NCI-H2227 treated with DMSO at 0.1 percent for 48 hours (cell line): ENCODE results near the gene PPIL6.

Experiments
- DNase-seq: peaks from one replicate; lab custom pipeline; 2025; lab: John Stamatoyannopoulos, UW

The PPIL6 gene

GRCh38 chr6:109440331-109441068 lies at the start of gene PPIL6, which contains the start of gene SMPD2:
PPIL6 (minus strand) TSS chr6:109440628; CDS start chr6:109440590, 38 bp downstream.
SMPD2 (plus strand) TSS chr6:109440724; CDS start chr6:109441122, 398 bp downstream.
- DNase-seq: peak; percentile 75

- DNase-seq: no peak
These were observed 47.6 kb upstream of the PPIL6 start for GRCh38 chr6:109488001-109488400.

- DNase-seq: no peak
These were observed 45.6 kb upstream of the PPIL6 start for GRCh38 chr6:109486068-109486467.

- no peak for DNase-seq
These were observed 45.0 kb upstream of the PPIL6 start for GRCh38 chr6:109485266-109485935.

- DNase-seq: no peak
These were observed 43.7 kb upstream of the PPIL6 start for GRCh38 chr6:109484122-109484521.

- no peak for DNase-seq
These were observed 43.3 kb upstream of the PPIL6 start for GRCh38 chr6:109483735-109484057.

- DNase-seq: peak; percentile 58
These were observed 42.7 kb upstream of the PPIL6 start, which contains the start of gene ZBTB24 for GRCh38 chr6:109482905-109483734. ZBTB24 (minus strand) TSS chr6:109483219; CDS start chr6:109482026, 1,193 bp downstream.

- no peak for DNase-seq
These were observed 40.6 kb upstream of the PPIL6 start for GRCh38 chr6:109480993-109481480.

- no peak for DNase-seq
These were observed 38.6 kb upstream of the PPIL6 start for GRCh38 chr6:109478841-109479624.

- DNase-seq: no peak
These were observed 37.9 kb upstream of the PPIL6 start for GRCh38 chr6:109478222-109478805.

GRCh38 chr6:109477725-109478124 lies 37.3 kb upstream of the PPIL6 start:
- no peak for DNase-seq

GRCh38 chr6:109477184-109477583 lies 36.8 kb upstream of the PPIL6 start:
- DNase-seq: no peak

- no peak for DNase-seq
These were observed 35.2 kb upstream of the PPIL6 start for GRCh38 chr6:109475625-109476024.

- DNase-seq: no peak
These were observed 34.6 kb upstream of the PPIL6 start for GRCh38 chr6:109474995-109475394.

GRCh38 chr6:109473120-109473519 lies 32.7 kb upstream of the PPIL6 start:
- no peak for DNase-seq

GRCh38 chr6:109472132-109472995 lies 31.9 kb upstream of the PPIL6 start:
- DNase-seq: no peak

- DNase-seq: no peak
These were observed 30.8 kb upstream of the PPIL6 start for GRCh38 chr6:109471105-109471810.

GRCh38 chr6:109469591-109470189 lies 29.3 kb upstream of the PPIL6 start:
- no peak for DNase-seq

GRCh38 chr6:109467696-109468095 lies 27.3 kb upstream of the PPIL6 start:
- no peak for DNase-seq
